ENCODE results near the gene CDCA4. TPM values are rescaled to one million over a fixed set of nuclear protein-coding genes. Genes with fewer than 3 reads are reported as not detected.

CDCA4 gene
- total RNA-seq, 1 donor from 2014 or later = 4.1 TPM

DNA sequence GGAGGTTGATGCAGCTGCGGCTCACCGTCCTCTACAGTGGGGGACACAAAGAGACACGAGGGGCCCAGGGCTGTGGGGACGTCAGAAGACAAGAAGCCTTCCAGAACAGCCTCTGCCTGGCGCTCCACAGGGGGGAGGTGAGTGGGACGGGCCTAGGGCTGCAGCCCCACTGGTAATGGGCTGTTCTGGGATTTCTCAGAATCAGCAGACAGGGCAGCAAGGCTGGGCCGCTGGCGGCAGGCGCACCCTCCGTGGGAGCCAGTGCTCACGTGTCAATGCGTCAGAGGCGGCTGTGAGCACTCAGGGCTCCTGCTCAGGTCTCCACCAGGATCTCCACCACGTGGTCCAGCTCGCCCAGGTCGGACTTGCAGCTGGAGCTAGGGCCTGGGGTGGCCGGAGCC is 10.0 kb downstream of the CDCA4 start:
- H3K27me3 ChIP-seq = no peaks in the 10 kb centered on the region
- H3K4me1 ChIP-seq = no peaks in the 10 kb centered on the region
- DNase-seq (no peak), ATAC-seq (no peak)
- no peak overlapping the region for H3K27ac ChIP-seq
- no peaks in the 10 kb centered on the region for H3K9me3 ChIP-seq
- TF ChIP-seq CTCF (IDR thresholded peaks at IDR 0.05) = no peak
- intact Hi-C loops (cut with DNase I) = no loop called here
- no peak overlapping the region for H3K4me3 ChIP-seq
- H3K36me3 ChIP-seq = peaks cover 25% of the 10 kb centered on the region

DNA sequence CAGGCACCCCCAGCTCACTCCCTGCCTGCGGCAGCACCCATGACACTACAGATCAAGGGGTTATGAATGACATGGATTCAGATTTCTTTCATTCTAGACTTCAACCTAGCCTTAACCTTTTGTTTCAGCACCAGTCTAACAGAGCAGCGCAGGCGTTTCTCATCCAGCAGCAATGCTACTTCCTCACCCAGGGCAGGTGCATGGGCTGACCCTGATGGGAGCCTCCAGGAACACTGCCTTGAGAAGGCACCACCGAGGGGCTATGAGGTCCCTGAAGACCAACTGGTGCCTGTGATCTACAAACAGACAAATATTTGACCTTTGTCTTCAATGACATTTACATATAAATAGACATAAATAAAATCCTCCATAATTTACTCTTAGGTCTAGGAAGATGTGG is 10.8 kb downstream of the CDCA4 start:
- intact Hi-C loops (cut with DNase I) = no loop called here
- no peak for DNase-seq
- H3K27me3 ChIP-seq = no peaks in the 10 kb centered on the region
- H3K27ac ChIP-seq = no peak overlapping the region
- peaks cover 25% of the 10 kb centered on the region for H3K36me3 ChIP-seq
- no peak for ATAC-seq
- TF ChIP-seq CTCF (IDR thresholded peaks at IDR 0.05) = no peak
- H3K4me3 ChIP-seq = no peak overlapping the region
- no peaks in the 10 kb centered on the region for H3K4me1 ChIP-seq
- H3K9me3 ChIP-seq = no peaks in the 10 kb centered on the region

GRCh38 chr14:105007593-105008264 is 13.2 kb downstream of the CDCA4 start:
- DNase-seq (no peak), ATAC-seq (no peak)
- peaks cover 25% of the 10 kb centered on the region for H3K36me3 ChIP-seq
- H3K4me1 ChIP-seq = no peaks in the 10 kb centered on the region
- H3K27me3 ChIP-seq = no peaks in the 10 kb centered on the region
- H3K27ac ChIP-seq = no peak overlapping the region
- H3K9me3 ChIP-seq = no peaks in the 10 kb centered on the region
- intact Hi-C loops (cut with DNase I) = no loop called here
- H3K4me3 ChIP-seq = no peak overlapping the region
- TF ChIP-seq CTCF (IDR thresholded peaks at IDR 0.05) = no peak

DNA sequence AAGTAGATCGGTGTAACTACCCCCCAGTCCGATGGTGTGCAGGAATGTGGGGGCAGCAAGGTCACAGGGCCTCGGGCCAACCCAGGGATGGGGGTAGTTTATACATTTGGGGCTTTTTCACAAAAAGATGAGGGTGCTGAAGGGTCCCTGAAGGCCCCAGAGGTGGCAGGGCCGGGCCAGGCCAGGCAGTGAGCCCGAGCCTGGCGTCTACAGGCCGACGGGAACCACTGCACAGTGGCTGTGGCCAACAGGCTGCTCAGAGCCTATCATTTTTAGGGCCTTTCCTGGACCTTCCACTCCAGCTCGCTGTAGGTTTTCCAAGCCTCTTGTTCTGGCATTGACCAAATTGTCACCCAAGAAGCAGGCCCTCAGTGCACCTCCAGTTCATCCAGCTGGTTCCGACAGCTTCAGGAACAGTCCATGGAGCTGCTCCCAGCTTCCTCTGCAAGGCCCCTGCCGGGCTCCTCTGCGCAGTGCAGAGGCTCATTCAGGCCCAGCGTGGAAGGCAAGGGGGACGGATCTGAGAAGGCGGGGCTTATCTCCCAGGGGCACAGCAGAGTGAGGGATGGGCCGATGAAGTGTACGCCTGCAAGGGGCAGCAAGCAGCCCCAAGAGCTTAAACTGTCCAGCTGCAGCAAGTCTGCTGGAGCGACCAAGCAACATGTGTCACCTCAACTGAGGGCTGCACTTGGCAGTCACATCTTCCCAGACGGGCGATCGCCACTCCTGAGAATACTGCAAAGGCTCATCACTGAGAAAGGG is 13.9 kb downstream of the CDCA4 start:
- Histone ChIP-seq H3K9me3 (no peaks in the 10 kb centered on the region), H3K36me3 (peaks cover 25% of the 10 kb centered on the region), H3K27me3 (no peaks in the 10 kb centered on the region), H3K4me1 (no peaks in the 10 kb centered on the region), H3K4me3 (no peak overlapping the region), H3K27ac (no peak overlapping the region)
- intact Hi-C loops (cut with DNase I) = no loop called here
- no peak for DNase-seq
- TF ChIP-seq CTCF (IDR thresholded peaks at IDR 0.05) = no peak
- no peak for ATAC-seq

GRCh38 chr14:105005929-105006830 is 14.7 kb downstream of the CDCA4 start:
- Histone ChIP-seq H3K4me1 (no peaks in the 10 kb centered on the region), H3K27me3 (no peaks in the 10 kb centered on the region), H3K27ac (no peak overlapping the region), H3K9me3 (no peaks in the 10 kb centered on the region), H3K4me3 (no peak overlapping the region), H3K36me3 (peaks cover 21% of the 10 kb centered on the region)
- DNase-seq (no peak), ATAC-seq (peak; percentile 31)
- TF ChIP-seq CTCF (IDR thresholded peaks at IDR 0.05) = no peak
- intact Hi-C loops (cut with DNase I) = no loop called here
